Panc1 (cell line): ENCODE measurements around the gene ESRRG. TPM values are rescaled to one million over a fixed set of nuclear protein-coding genes. Genes with fewer than 3 reads are reported as not detected.
A peak's percentile ranks its signal among the peaks of the same experiment; 100 is the strongest.

Experiments used
- ATAC-seq: fragments of 200-7000 bp; cut with Tn5 transposase; 2 replicates; pipeline ENCODE4 v1.9.1; 2020; ENCODE audit warnings: mild to moderate bottlenecking, moderate library complexity
- BruUV-seq: library from RNA; stranded (reverse); fragments of 400-500 nt; replicated peaks from 2 replicates; lab custom pipeline; 2021; lab: Mats Ljungman, UMichigan
- CTCF ChIA-PET: fragments of 300-600 bp; sonication (Branson Sonifier 250); formaldehyde crosslinking; loops from one replicate; lab custom pipeline; 2022; ENCODE audit warnings: antibody characterized with exemption; lab: Charles Lee
- POLR2A ChIA-PET: fragments of 300-600 bp; sonication (Branson Sonifier 250); formaldehyde crosslinking; loops from one replicate; lab custom pipeline; 2022; ENCODE audit warnings: antibody characterized with exemption; lab: Charles Lee
- DNase-seq: peaks from one replicate; pipeline ENCODE4 v3.0.0-alpha.2; 2010; ENCODE audit warnings: low read depth, low spot score
- H3K27ac ChIP-seq: 2 replicates; pipeline ENCODE4 v1.5.1; 2011; ENCODE audit warnings: mild to moderate bottlenecking, low read length, inconsistent platforms
- H3K27me3 ChIP-seq: fragments of 200-500 bp; sonication (Bioruptor generic); 2 replicates; pipeline ENCODE4 v1.6.0; 2014; ENCODE audit warnings: low read length, inconsistent platforms; ENCODE audit not compliant: control insufficient read depth, insufficient read depth
- H3K36me3 ChIP-seq: fragments of 200-500 bp; sonication (Bioruptor generic); 2 replicates; pipeline ENCODE4 v1.5.1; 2014; ENCODE audit warnings: inconsistent platforms, mild to moderate bottlenecking, low read length, moderate library complexity; ENCODE audit not compliant: control insufficient read depth, insufficient read depth
- H3K4me1 ChIP-seq: 2 replicates; pipeline ENCODE4 v1.5.1; 2011; ENCODE audit warnings: inconsistent platforms, mild to moderate bottlenecking, low read length, moderate library complexity; ENCODE audit not compliant: control insufficient read depth, insufficient read depth
- H3K4me3 ChIP-seq, 2 experiments: 2 replicates each; pipeline ENCODE4 v1.5.1; 2011 to 2012; ENCODE audit warnings: low read depth in 2 of 2, low read length in 2 of 2, mild to moderate bottlenecking in 2 of 2, inconsistent platforms in 1 of 2, moderate library complexity in 1 of 2
- H3K9me3 ChIP-seq: fragments of 200-500 bp; sonication (Bioruptor generic); 2 replicates; pipeline ENCODE4 v1.5.1; 2014; ENCODE audit warnings: low read depth, mild to moderate bottlenecking, inconsistent platforms, low read length, moderate library complexity; ENCODE audit not compliant: control insufficient read depth, insufficient read depth
- CTCF ChIP-seq: fragments of 450-650 bp; IDR thresholded peaks from 2 replicates; pipeline ENCODE4 v1.5.1; 2017; ENCODE audit warnings: mild to moderate bottlenecking
- POLR2AphosphoS5 ChIP-seq: IDR thresholded peaks from 2 replicates; pipeline ENCODE4 v1.6.1; 2012; ENCODE audit warnings: mild to moderate bottlenecking, low read depth, low read length, moderate library complexity
- REST ChIP-seq, 2 experiments: IDR thresholded peaks; 2 replicates each; pipeline ENCODE4 v1.6.1; 2011 to 2012; ENCODE audit warnings: low read depth in 2 of 2, control low read depth in 1 of 2, low read length in 1 of 2, mild to moderate bottlenecking in 1 of 2, moderate library complexity in 1 of 2; ENCODE audit not compliant: insufficient read depth in 1 of 2
- SIN3A ChIP-seq: IDR thresholded peaks from 2 replicates; pipeline ENCODE4 v1.6.1; 2012; ENCODE audit warnings: low read depth, mild to moderate bottlenecking, low read length, moderate library complexity, borderline replicate concordance; ENCODE audit not compliant: insufficient read depth
- TCF7L2 ChIP-seq: IDR thresholded peaks from 2 replicates; pipeline ENCODE4 v1.6.1; 2011; ENCODE audit warnings: mild to moderate bottlenecking, low read depth, low read length, inconsistent platforms
- in situ Hi-C: cut with HindIII; loops from 2 replicates; pipeline ENCODE4 v1.10.0; 2016; ENCODE audit warnings: low sequenced_read_pairs, low pct_unique_long_range_greater_than_20kb
- intact Hi-C: fragments of 100-400 bp; cut with micrococcal nuclease; formaldehyde crosslinking; loops from one replicate; pipeline ENCODE4 v1.10.0; 2022; ENCODE audit not compliant: unreplicated experiment
- total RNA-seq: library from RNA; stranded (reverse); gene quantifications from one replicate; pipeline ENCODE4 v1.2.1, GENCODE V29; 2021; ENCODE audit not compliant: unreplicated experiment

The ESRRG gene
- total RNA-seq, 1 experiment from 2014 or later: not detected

DNA sequence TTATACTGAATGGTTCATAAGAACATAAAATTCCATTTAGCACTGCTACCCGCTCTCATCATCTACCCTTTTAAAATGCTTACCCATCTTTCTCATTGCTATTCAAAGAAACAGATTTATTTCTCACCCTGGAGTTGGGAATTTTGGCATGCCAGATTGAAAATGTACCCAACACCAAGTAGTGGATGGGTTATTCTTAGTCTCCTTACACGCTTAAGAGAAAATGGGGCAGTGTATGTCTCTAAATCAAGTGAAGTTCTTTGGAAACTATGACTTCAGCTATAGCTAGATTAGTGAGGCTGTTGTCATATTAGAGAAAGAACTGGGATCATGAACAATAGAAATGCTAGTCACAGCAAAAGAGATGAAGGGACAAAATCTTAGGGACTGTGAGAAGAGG, 27.7 kb upstream of the ESRRG start:
- Histone ChIP-seq H3K36me3 (no peaks in the 10 kb centered on the region), H3K27me3 (no peaks in the 10 kb centered on the region; the same call in 1 of the 2 replicates), H3K4me1 (no peaks in the 10 kb centered on the region), H3K27ac (no peak overlapping the region), H3K9me3 (no peaks in the 10 kb centered on the region), H3K4me3 (no peak overlapping the region)
- ATAC-seq (no peak), DNase-seq (no peak)
- intact Hi-C loops: loop anchor here (10.0 kb wide), 1 partner anchor 994 kb away; no protein-coding TSS in a partner anchor
- CTCF ChIA-PET: no interaction called here
- BruUV-seq: no TSS peak
- in situ Hi-C loops: no loop called here
- POLR2A ChIA-PET: no interaction called here
- TF ChIP-seq POLR2AphosphoS5 (no peak), SIN3A (no peak), CTCF (no peak)

- ATAC-seq: no peak
- H3K27me3 ChIP-seq: no peaks in the 10 kb centered on the region; the same call in 1 of the 2 replicates
- no TSS peak for BruUV-seq
- H3K27ac ChIP-seq: no peak overlapping the region
- DNase-seq: peak; percentile 17
- TF ChIP-seq CTCF (peak; percentile 78), SIN3A (no peak), POLR2AphosphoS5 (no peak)
- ChIA-PET CTCF (no interaction called here), POLR2A (no interaction called here)
- H3K4me1 ChIP-seq: no peaks in the 10 kb centered on the region
- H3K9me3 ChIP-seq: no peaks in the 10 kb centered on the region
- intact Hi-C loops (loop anchor here (10.0 kb wide), 1 partner anchor 995 kb away; no protein-coding TSS in a partner anchor), in situ Hi-C loops (no loop called here)
- H3K4me3 ChIP-seq: no peak overlapping the region
- no peaks in the 10 kb centered on the region for H3K36me3 ChIP-seq
Measured at GRCh38 chr1:216750031-216750627, 26.9 kb upstream of the ESRRG start.

- ChIA-PET CTCF (no interaction called here), POLR2A (no interaction called here)
- no peak overlapping the region for H3K4me3 ChIP-seq
- no peaks in the 10 kb centered on the region; the same call in 1 of the 2 replicates for H3K27me3 ChIP-seq
- no peak for DNase-seq
- H3K9me3 ChIP-seq: no peaks in the 10 kb centered on the region
- TF ChIP-seq TCF7L2: no peak
- no peak for TF ChIP-seq REST (IDR thresholded peaks at IDR 0.05; ENCODE audit: insufficient read depth in 1 of 2, low read depth in 2 of 2, low read length in 1 of 2)
- no peak for TF ChIP-seq SIN3A
- TF ChIP-seq CTCF: no peak
- TF ChIP-seq POLR2AphosphoS5: no peak
- in situ Hi-C loops (no loop called here), intact Hi-C loops (no loop called here)
- H3K27ac ChIP-seq: no peak overlapping the region
- no peaks in the 10 kb centered on the region for H3K4me1 ChIP-seq
- no peaks in the 10 kb centered on the region for H3K36me3 ChIP-seq
- BruUV-seq: no TSS peak
- no peak for ATAC-seq
Measured at GRCh38 chr1:216749232-216749631, 26.0 kb upstream of the ESRRG start.
